ENCODE data around the gene RTP1. TPM values are rescaled to one million over a fixed set of nuclear protein-coding genes. Genes with fewer than 3 reads are reported as not detected.

Gene RTP1
- total RNA-seq, 1 experiment from 2014 or later = not detected

DNA sequence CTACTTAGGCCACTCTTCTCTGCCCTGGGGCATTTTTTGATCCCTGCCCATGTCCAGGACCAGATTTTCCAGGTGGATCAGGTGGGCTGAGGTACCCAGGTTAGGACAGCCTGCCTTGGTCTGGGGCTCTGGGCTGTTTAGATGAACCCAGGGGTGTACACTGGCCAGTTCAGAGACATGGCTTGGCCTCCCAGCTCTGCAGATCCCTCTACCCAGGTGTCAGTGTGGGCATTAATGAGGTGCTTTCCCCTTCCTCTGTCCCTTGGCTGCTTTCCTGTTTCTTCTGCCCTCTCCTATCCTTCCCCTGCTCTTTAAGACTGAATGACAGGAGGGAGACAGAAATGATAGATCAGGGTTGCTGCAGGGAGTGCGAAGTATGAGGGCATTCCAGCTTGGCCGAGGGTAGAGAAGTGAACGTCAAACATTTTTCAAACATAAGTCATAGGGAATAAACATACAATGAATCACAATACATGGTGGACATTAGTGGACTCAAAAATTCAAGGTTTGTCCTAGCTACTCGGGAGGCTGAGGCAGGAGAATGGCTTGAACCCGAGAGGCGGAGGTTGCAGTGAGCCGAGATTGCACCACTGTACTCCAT lies 30.5 kb downstream of the RTP1 start:
- intact Hi-C loops (cut with micrococcal nuclease; ENCODE audit: unreplicated experiment) = no loop called here
- ChIA-PET POLR2A (ENCODE audit: low non-redundant PET) (no interaction called here), CTCF (no interaction called here)
- no peak overlapping the region for H3K27ac ChIP-seq (ENCODE audit: low read depth, low read length, poor library complexity, severe bottlenecking)
- peaks cover 7% of the 10 kb centered on the region for H3K27me3 ChIP-seq (replicated peaks; ENCODE audit: insufficient read depth, low read depth, low read length, poor library complexity)
- no peaks in the 10 kb centered on the region for H3K9me3 ChIP-seq (ENCODE audit: low read depth, low read length, poor library complexity, severe bottlenecking)
- DNase-seq (ENCODE audit: low spot score) = no peak
- no peaks in the 10 kb centered on the region for H3K4me1 ChIP-seq (ENCODE audit: insufficient read depth, low read length, poor library complexity, severe bottlenecking)
- H3K4me3 ChIP-seq (ENCODE audit: low read depth, low read length, poor library complexity, severe bottlenecking) = no peak overlapping the region
- BruUV-seq (replicated peaks) = no TSS peak
- TF ChIP-seq EZH2 (IDR thresholded peaks at IDR 0.05; ENCODE audit: borderline replicate concordance, low read depth, low read length, poor library complexity, severe bottlenecking) (no peak), CTCF (conservative IDR thresholded peaks at IDR 0.05; ENCODE audit: low read depth, low read length) (no peak)
- H3K36me3 ChIP-seq (ENCODE audit: insufficient read depth, low read length, poor library complexity, severe bottlenecking) = no peaks in the 10 kb centered on the region

DNA sequence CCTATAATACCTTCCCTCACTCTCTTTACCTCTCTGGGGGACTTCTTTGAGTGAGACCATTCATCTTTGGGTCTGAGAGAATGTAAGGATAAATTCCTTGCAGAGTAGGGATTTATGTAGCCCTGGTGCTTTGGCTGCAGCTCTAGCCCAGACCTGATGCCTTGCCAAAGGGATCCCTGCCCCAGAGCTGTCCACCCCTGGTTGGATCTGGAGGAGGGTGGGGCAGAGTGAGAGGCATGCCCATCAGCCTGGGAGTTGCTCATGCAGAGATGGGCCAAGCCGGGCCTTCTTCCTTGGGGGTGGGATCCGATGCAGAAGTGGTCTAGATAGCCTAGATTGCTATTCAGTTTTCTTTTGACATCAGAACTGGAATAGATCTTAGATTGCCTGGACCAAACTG lies 31.5 kb downstream of the RTP1 start:
- no TSS peak for BruUV-seq (replicated peaks)
- Histone ChIP-seq H3K36me3 (ENCODE audit: insufficient read depth, low read length, poor library complexity, severe bottlenecking) (no peaks in the 10 kb centered on the region), H3K4me1 (ENCODE audit: insufficient read depth, low read length, poor library complexity, severe bottlenecking) (no peaks in the 10 kb centered on the region), H3K27me3 (replicated peaks; ENCODE audit: insufficient read depth, low read depth, low read length, poor library complexity) (peaks cover 7% of the 10 kb centered on the region), H3K9me3 (ENCODE audit: low read depth, low read length, poor library complexity, severe bottlenecking) (no peaks in the 10 kb centered on the region), H3K4me3 (ENCODE audit: low read depth, low read length, poor library complexity, severe bottlenecking) (no peak overlapping the region), H3K27ac (ENCODE audit: low read depth, low read length, poor library complexity, severe bottlenecking) (no peak overlapping the region)
- POLR2A ChIA-PET (ENCODE audit: low non-redundant PET) = no interaction called here
- DNase-seq (ENCODE audit: low spot score) = no peak
- intact Hi-C loops (cut with micrococcal nuclease; ENCODE audit: unreplicated experiment) = no loop called here
- TF ChIP-seq EZH2 (IDR thresholded peaks at IDR 0.05; ENCODE audit: borderline replicate concordance, low read depth, low read length, poor library complexity, severe bottlenecking) = no peak
- no peak for TF ChIP-seq CTCF (conservative IDR thresholded peaks at IDR 0.05; ENCODE audit: low read depth, low read length)
- CTCF ChIA-PET = no interaction called here

GRCh38 chr3:187230011-187230410 lies 32.7 kb downstream of the RTP1 start:
- Histone ChIP-seq H3K27ac (ENCODE audit: low read depth, low read length, poor library complexity, severe bottlenecking) (no peak overlapping the region), H3K4me3 (ENCODE audit: low read depth, low read length, poor library complexity, severe bottlenecking) (no peak overlapping the region), H3K36me3 (ENCODE audit: insufficient read depth, low read length, poor library complexity, severe bottlenecking) (no peaks in the 10 kb centered on the region), H3K27me3 (replicated peaks; ENCODE audit: insufficient read depth, low read depth, low read length, poor library complexity) (peaks cover 7% of the 10 kb centered on the region), H3K9me3 (ENCODE audit: low read depth, low read length, poor library complexity, severe bottlenecking) (no peaks in the 10 kb centered on the region), H3K4me1 (ENCODE audit: insufficient read depth, low read length, poor library complexity, severe bottlenecking) (no peaks in the 10 kb centered on the region)
- DNase-seq (ENCODE audit: low spot score) = no peak
- TF ChIP-seq EZH2 (IDR thresholded peaks at IDR 0.05; ENCODE audit: borderline replicate concordance, low read depth, low read length, poor library complexity, severe bottlenecking) = no peak
- TF ChIP-seq CTCF (conservative IDR thresholded peaks at IDR 0.05; ENCODE audit: low read depth, low read length) = no peak
- BruUV-seq (replicated peaks) = no TSS peak
- intact Hi-C loops (cut with micrococcal nuclease; ENCODE audit: unreplicated experiment) = no loop called here
- ChIA-PET POLR2A (ENCODE audit: low non-redundant PET) (no interaction called here), CTCF (no interaction called here)

Data from A673 (cell line).